RWPE2 (cell line): ENCODE data around the gene R3HDM4.

Source experiments
- ATAC-seq: fragments of 200-7000 bp; cut with Tn5 transposase; 3 replicates; pipeline ENCODE4 v1.9.1; 2021; ENCODE audit warnings: low read depth
- DNase-seq: peaks from one replicate; pipeline ENCODE4 v3.0.0-alpha.2; 2020; ENCODE audit warnings: low spot score
- H3K27ac ChIP-seq: fragments of 450-650 bp; 2 replicates; pipeline ENCODE4 v1.5.1; 2017; ENCODE audit warnings: mild to moderate bottlenecking; ENCODE audit not compliant: poor library complexity, severe bottlenecking
- H3K27me3 ChIP-seq: fragments of 250-450 bp; sonication (Bioruptor Pico); 2 replicates; pipeline ENCODE4 v1.5.1; 2021; ENCODE audit warnings: mild to moderate bottlenecking, moderate library complexity; ENCODE audit not compliant: insufficient read depth, poor library complexity, severe bottlenecking
- H3K36me3 ChIP-seq: fragments of 250-450 bp; sonication (Bioruptor Pico); 2 replicates; pipeline ENCODE4 v1.5.1; 2020; ENCODE audit warnings: low read depth, mild to moderate bottlenecking, moderate library complexity
- H3K4me1 ChIP-seq: fragments of 250-450 bp; sonication (Bioruptor Pico); 2 replicates; pipeline ENCODE4 v1.5.1; 2021; ENCODE audit warnings: mild to moderate bottlenecking, moderate library complexity; ENCODE audit not compliant: insufficient read depth, poor library complexity, severe bottlenecking
- H3K4me3 ChIP-seq: fragments of 250-450 bp; sonication (Bioruptor Pico); 2 replicates; pipeline ENCODE4 v1.5.1; 2021; ENCODE audit warnings: mild to moderate bottlenecking, moderate library complexity; ENCODE audit not compliant: severe bottlenecking
- H3K9me3 ChIP-seq: fragments of 250-450 bp; sonication (Bioruptor Pico); 2 replicates; pipeline ENCODE4 v1.5.1; 2021; ENCODE audit warnings: mild to moderate bottlenecking, moderate library complexity; ENCODE audit not compliant: severe bottlenecking
- TF ChIP-seq, protein P1 (sequence below): fragments of 450-650 bp; IDR thresholded peaks from one replicate; pipeline ENCODE4 v1.5.1; 2017; ENCODE audit warnings: mild to moderate bottlenecking, moderate library complexity; ENCODE audit not compliant: poor library complexity, severe bottlenecking

Gene R3HDM4

DNA sequence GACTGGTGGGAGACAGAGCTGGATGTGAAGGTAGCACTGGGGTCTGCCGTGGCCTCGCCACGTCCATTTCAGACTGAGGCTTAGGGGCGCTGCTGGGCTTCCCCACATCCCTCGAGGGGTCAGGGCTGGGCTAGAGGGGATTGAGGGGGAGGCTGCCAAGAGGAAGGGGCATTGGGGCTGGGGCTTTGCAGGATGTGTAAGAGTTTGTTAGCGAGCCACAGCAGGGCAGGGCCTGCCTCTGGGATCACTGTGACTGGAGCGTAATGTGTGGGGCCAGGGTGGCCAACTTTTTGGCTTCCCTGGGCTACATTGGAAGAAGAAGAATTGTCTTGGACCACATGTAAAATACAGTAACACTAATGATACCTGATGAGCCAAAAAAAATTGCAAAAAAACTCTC lies 26.9 kb upstream of the R3HDM4 start:
- H3K36me3 ChIP-seq = no peaks in the 10 kb centered on the region

DNA sequence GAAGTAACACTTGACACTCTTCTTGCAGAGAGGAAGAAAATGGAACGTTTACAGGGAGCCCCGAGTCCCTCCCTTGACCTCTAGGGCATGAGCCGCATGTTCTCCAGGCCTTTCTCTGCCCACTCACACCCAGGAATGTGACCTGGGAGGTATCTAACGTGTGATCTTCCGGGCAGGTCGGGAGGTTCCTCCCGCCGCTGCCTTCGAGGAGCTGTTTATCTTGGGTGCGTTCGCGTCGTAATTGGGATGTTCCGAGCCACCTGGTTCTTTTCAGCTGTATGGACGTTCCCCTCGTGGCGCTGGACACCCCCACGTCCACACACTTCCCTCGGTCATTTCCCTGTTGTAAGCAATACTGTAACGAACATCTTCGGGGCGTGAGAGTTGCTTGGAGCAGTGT lies 26.4 kb upstream of the R3HDM4 start:
- no peaks in the 10 kb centered on the region for H3K4me1 ChIP-seq
- no peak overlapping the region for H3K27ac ChIP-seq
- H3K4me3 ChIP-seq = no peak overlapping the region
- no peak for ATAC-seq
- TF ChIP-seq, protein P1, sequence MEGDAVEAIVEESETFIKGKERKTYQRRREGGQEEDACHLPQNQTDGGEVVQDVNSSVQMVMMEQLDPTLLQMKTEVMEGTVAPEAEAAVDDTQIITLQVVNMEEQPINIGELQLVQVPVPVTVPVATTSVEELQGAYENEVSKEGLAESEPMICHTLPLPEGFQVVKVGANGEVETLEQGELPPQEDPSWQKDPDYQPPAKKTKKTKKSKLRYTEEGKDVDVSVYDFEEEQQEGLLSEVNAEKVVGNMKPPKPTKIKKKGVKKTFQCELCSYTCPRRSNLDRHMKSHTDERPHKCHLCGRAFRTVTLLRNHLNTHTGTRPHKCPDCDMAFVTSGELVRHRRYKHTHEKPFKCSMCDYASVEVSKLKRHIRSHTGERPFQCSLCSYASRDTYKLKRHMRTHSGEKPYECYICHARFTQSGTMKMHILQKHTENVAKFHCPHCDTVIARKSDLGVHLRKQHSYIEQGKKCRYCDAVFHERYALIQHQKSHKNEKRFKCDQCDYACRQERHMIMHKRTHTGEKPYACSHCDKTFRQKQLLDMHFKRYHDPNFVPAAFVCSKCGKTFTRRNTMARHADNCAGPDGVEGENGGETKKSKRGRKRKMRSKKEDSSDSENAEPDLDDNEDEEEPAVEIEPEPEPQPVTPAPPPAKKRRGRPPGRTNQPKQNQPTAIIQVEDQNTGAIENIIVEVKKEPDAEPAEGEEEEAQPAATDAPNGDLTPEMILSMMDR = no peak
- no peaks in the 10 kb centered on the region for H3K27me3 ChIP-seq
- no peaks in the 10 kb centered on the region for H3K36me3 ChIP-seq
- no peak for DNase-seq
- H3K9me3 ChIP-seq = no peaks in the 10 kb centered on the region

More for the DNA sequence above, 26.9 kb upstream of the R3HDM4 start:
- peak overlapping the region; percentile 56 for H3K27ac ChIP-seq
- TF ChIP-seq, protein P1 = no peak
- DNase-seq (no peak), ATAC-seq (no peak)
- no peak overlapping the region for H3K4me3 ChIP-seq
- H3K9me3 ChIP-seq = no peaks in the 10 kb centered on the region
- no peaks in the 10 kb centered on the region for H3K4me1 ChIP-seq
- H3K27me3 ChIP-seq = no peaks in the 10 kb centered on the region

DNA sequence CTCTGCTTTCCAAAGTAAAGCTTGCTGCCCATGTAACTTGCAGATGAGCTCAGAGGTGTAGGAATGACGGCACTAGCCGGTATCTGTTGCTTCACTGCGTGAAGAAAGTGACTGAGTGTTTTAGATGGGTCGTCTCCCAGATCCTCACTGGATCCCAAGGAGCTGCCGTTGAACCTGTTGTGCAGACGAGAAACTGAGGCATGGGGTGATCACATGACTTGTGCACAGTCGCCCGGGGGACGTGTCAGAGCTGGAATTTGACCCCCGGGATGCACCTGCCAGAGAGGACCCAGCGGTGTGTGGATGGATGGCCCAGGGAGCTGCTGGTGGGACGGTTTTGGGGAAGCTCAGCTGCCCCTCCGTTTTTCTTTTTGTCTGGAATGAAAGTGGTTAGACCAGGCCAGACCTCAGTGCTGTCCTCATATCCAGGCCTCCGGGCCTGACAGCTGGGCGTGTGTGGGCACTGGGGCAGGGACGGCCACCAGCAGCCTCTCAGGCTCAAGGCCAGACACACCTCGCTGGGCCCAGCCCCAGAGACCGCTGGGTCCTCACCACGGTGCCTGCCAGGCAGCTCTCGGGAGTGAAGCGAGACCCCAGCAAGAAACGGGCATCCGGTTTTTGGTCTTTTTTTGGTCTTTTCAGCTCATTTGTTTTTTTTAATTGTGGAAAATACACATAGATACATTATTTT lies 25.4 kb upstream of the R3HDM4 start:
- ATAC-seq (no peak), DNase-seq (no peak)
- TF ChIP-seq, protein P1 = no peak
- H3K9me3 ChIP-seq = no peaks in the 10 kb centered on the region
- no peaks in the 10 kb centered on the region for H3K36me3 ChIP-seq
- H3K27ac ChIP-seq = no peak overlapping the region
- H3K27me3 ChIP-seq = no peaks in the 10 kb centered on the region
- H3K4me3 ChIP-seq = no peak overlapping the region
- H3K4me1 ChIP-seq = peaks cover 8% of the 10 kb centered on the region

DNA sequence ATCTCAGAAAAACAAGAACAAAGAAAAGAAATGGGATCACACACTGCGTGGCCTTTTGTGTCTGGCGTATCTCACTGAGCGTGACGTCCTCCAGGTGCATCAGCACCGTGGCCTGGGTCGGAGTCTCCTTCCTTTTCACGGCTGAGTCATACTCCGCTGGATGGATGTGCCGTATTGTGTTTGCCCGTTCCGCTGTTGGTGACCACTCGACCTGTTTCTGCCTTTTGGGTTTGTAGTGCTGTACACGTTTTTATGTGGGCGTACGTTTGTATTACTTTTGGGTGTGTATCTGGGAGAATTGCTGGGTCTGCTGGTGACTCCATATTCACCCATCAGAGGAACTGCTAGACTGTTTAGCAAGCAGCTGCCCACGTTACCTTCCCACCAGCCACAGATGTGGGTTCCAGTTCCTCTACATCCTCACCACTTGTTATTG lies 24.3 kb upstream of the R3HDM4 start:
- no peak overlapping the region for H3K27ac ChIP-seq
- H3K4me1 ChIP-seq = peaks cover 13% of the 10 kb centered on the region
- DNase-seq (no peak), ATAC-seq (no peak)
- no peak overlapping the region for H3K4me3 ChIP-seq
- TF ChIP-seq, protein P1 = no peak
- no peaks in the 10 kb centered on the region for H3K9me3 ChIP-seq
- H3K36me3 ChIP-seq = peaks cover 4% of the 10 kb centered on the region; the same call in 1 of the 2 replicates
- no peaks in the 10 kb centered on the region for H3K27me3 ChIP-seq

DNA sequence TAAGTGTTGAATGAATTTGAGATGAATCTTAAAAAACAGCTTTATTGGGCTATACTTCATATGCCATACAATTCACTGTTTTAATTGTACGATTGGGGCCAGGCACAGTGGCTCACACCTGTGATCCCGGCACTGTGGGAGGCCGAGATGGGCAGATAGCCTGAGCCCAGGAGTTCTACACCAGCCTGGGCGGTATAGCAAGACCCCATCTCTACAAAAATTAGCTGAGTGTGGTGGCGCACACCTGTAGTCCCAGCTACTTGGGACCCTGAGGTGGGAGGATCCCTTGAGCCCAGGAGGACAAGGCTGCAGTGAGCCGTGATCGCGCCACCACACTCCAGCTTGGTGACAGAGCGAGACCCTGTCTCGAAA lies 23.1 kb upstream of the R3HDM4 start:
- Histone ChIP-seq H3K27ac (no peak overlapping the region), H3K36me3 (peaks cover 4% of the 10 kb centered on the region; the same call in 1 of the 2 replicates), H3K4me1 (peaks cover 13% of the 10 kb centered on the region), H3K27me3 (no peaks in the 10 kb centered on the region), H3K9me3 (no peaks in the 10 kb centered on the region), H3K4me3 (no peak overlapping the region)
- TF ChIP-seq, protein P1 = no peak
- ATAC-seq (no peak), DNase-seq (no peak)
